Vagina (tissue), 2 donors: ENCODE data around the gene NAPA.

Experiments
- POLR2A ChIP-seq, 2 donors: fragments of 450-650 bp; IDR thresholded peaks; one replicate each; pipeline ENCODE4 v1.6.1; 2017; ENCODE audit warnings: antibody characterized with exemption in 2 of 2, mild to moderate bottlenecking in 2 of 2, moderate library complexity in 2 of 2
- TF ChIP-seq, protein P1 (sequence below), 3 experiments: fragments of 450-650 bp in 2 of 3; fragments of 200-600 bp in 1 of 3; sonication (generic) in 1 of 3; IDR thresholded peaks; one replicate each; pipeline ENCODE4 v1.5.1; 2017 to 2019; ENCODE audit warnings: antibody characterized with exemption in 3 of 3, mild to moderate bottlenecking in 2 of 3, moderate library complexity in 2 of 3

DNA sequence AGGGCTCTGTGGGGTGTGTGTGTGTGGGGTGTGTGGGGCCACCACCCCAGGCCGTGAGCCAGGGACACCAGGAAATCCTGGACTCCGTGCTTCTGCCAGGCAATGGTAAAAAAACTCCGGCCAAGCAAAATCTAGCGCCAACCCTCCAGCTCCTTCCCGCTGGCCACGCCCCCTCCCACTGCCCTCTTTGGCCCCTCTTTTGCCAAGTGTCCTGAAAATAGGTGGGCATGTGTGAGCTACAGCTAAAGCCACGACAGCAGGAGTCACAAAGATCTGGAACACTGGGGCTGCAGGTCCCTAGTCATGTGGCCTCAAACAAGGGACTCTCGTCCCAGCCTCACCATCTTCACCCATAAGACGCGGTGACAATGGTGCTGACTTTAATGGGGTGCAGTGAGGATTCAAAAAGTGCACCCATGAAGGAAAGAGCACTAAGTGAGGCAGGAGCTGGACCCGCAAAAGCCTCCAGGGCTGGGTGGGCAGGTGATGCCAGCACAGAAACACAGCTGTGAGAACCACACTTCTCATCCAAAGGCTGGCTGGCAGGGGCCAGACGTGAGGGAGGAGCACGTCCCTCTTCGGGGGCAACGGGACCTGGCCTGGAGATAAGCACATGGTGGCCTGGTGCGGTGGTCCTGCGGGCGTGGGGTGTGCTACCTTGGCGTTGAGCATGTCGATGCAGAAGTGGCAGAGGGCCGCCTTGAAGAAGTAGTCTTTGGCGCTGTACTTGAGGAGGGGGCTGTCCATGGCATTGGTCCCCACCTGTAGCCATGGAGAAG is 23.3 kb downstream of the NAPA start:
- TF ChIP-seq, protein P1, sequence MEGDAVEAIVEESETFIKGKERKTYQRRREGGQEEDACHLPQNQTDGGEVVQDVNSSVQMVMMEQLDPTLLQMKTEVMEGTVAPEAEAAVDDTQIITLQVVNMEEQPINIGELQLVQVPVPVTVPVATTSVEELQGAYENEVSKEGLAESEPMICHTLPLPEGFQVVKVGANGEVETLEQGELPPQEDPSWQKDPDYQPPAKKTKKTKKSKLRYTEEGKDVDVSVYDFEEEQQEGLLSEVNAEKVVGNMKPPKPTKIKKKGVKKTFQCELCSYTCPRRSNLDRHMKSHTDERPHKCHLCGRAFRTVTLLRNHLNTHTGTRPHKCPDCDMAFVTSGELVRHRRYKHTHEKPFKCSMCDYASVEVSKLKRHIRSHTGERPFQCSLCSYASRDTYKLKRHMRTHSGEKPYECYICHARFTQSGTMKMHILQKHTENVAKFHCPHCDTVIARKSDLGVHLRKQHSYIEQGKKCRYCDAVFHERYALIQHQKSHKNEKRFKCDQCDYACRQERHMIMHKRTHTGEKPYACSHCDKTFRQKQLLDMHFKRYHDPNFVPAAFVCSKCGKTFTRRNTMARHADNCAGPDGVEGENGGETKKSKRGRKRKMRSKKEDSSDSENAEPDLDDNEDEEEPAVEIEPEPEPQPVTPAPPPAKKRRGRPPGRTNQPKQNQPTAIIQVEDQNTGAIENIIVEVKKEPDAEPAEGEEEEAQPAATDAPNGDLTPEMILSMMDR (IDR thresholded peaks at IDR 0.05): no peak
- TF ChIP-seq POLR2A (IDR thresholded peaks at IDR 0.05): no peak
